GM23248 (cell line): ENCODE measurements around the gene EGFR. TPM values are rescaled to one million over a fixed set of nuclear protein-coding genes. Genes with fewer than 3 reads are reported as not detected.

ENCODE experiments used
- DNase-seq: peaks from one replicate; pipeline ENCODE4 v3.0.0-alpha.2; 2015
- H2AFZ ChIP-seq: fragments of 200-600 bp; sonication (generic); 2 replicates; pipeline ENCODE4 v1.6.1; 2016; ENCODE audit warnings: antibody characterized with exemption
- H3F3A ChIP-seq: fragments of 200-600 bp; sonication (generic); 2 replicates; pipeline ENCODE4 v1.6.1; 2016; ENCODE audit warnings: mild to moderate bottlenecking, antibody characterized with exemption, mixed run types; ENCODE audit not compliant: insufficient read depth
- H3K27ac ChIP-seq: fragments of 200-600 bp; sonication (generic); 2 replicates; pipeline ENCODE4 v1.5.1; 2016; ENCODE audit warnings: mild to moderate bottlenecking
- H3K27me3 ChIP-seq: fragments of 200-600 bp; sonication (generic); replicated peaks from 2 replicates; pipeline ENCODE4 v1.6.1; 2016; ENCODE audit warnings: mild to moderate bottlenecking; ENCODE audit not compliant: insufficient read depth
- H3K36me3 ChIP-seq: fragments of 200-600 bp; sonication (generic); 2 replicates; pipeline ENCODE4 v1.6.1; 2016; ENCODE audit warnings: low read depth, mild to moderate bottlenecking
- H3K4me1 ChIP-seq: fragments of 200-600 bp; sonication (generic); 2 replicates; pipeline ENCODE4 v1.6.1; 2016; ENCODE audit warnings: mild to moderate bottlenecking; ENCODE audit not compliant: insufficient read depth
- H3K4me2 ChIP-seq: fragments of 200-600 bp; sonication (generic); one replicate; pipeline ENCODE4 v1.6.1; 2016; ENCODE audit warnings: mild to moderate bottlenecking; ENCODE audit not compliant: unreplicated experiment
- H3K4me3 ChIP-seq: fragments of 200-600 bp; sonication (generic); 2 replicates; pipeline ENCODE4 v1.5.1; 2016; ENCODE audit warnings: mild to moderate bottlenecking
- H3K79me2 ChIP-seq: fragments of 200-600 bp; sonication (generic); 2 replicates; pipeline ENCODE4 v1.6.1; 2016; ENCODE audit warnings: mild to moderate bottlenecking; ENCODE audit not compliant: insufficient read depth
- H3K9ac ChIP-seq: fragments of 200-600 bp; sonication (generic); 2 replicates; pipeline ENCODE4 v1.6.1; 2016; ENCODE audit warnings: mild to moderate bottlenecking
- H3K9me2 ChIP-seq: fragments of 200-600 bp; sonication (generic); 2 replicates; pipeline ENCODE4 v1.6.1; 2016; ENCODE audit warnings: mixed run types, mild to moderate bottlenecking, moderate library complexity; ENCODE audit not compliant: insufficient read depth
- H3K9me3 ChIP-seq: fragments of 200-600 bp; sonication (generic); one replicate; pipeline ENCODE4 v1.6.1; 2017; ENCODE audit warnings: low read depth
- H4K20me1 ChIP-seq: fragments of 200-600 bp; sonication (generic); 2 replicates; pipeline ENCODE4 v1.6.0; 2016; ENCODE audit not compliant: insufficient read depth
- EZH2 ChIP-seq: fragments of 200-600 bp; sonication (generic); IDR thresholded peaks from 2 replicates; pipeline ENCODE4 v1.6.1; 2018; ENCODE audit warnings: antibody characterized with exemption, mild to moderate bottlenecking; ENCODE audit not compliant: insufficient read depth, poor library complexity, severe bottlenecking
- EZH2phosphoT487 ChIP-seq: fragments of 200-600 bp; sonication (generic); IDR thresholded peaks from 2 replicates; pipeline ENCODE4 v1.6.1; 2018; ENCODE audit warnings: antibody characterized with exemption, moderate library complexity, mild to moderate bottlenecking, low read depth; ENCODE audit not compliant: insufficient read depth
- WGBS, 2 experiments: methylation state at CpG; one replicate each; pipeline ENCODE4 v1.1.6; 2015 to 2017; ENCODE audit warnings: low lambda C conversion rate in 2 of 2, low coverage in 1 of 2; ENCODE audit errors: missing lambda C conversion rate in 2 of 2; 5-methylcytosine and 5-hydroxymethylcytosine counted together
- in situ Hi-C: fragments of 300-500 bp; cut with MboI; formaldehyde crosslinking; loops from 2 replicates; pipeline ENCODE4 v1.15.0; 2020
- polyA plus RNA-seq: library from polyadenylated mRNA; unstranded; fragments of >200 nt; fragmentation: Nextera tagmentation; extraction: Ambion mirVana; gene quantifications from 2 replicates; pipeline ENCODE4 v1.2.1, GENCODE V29; 2016
- total RNA-seq: library from RNA; depleted of rRNA; stranded (reverse); fragments of >200 nt; shearing (Covaris generic); gene quantifications from 2 replicates; pipeline ENCODE4 v1.2.3, GENCODE V29; 2014

The EGFR gene
- total and polyA plus RNA-seq, 2 experiments from 2014 or later = 48.7 to 53.5 TPM

GRCh38 chr7:55131142-55131929, 112.5 kb downstream of the EGFR start:
- no peaks in the 10 kb centered on the region for H3K27me3 ChIP-seq
- peaks cover 76% of the 10 kb centered on the region for H3F3A ChIP-seq
- in situ Hi-C loops = no loop called here
- peaks cover 62% of the 10 kb centered on the region for H3K79me2 ChIP-seq
- H4K20me1 ChIP-seq = no peaks in the 10 kb centered on the region
- no peaks in the 10 kb centered on the region; the same call in 1 of the 2 replicates for H3K9me2 ChIP-seq
- peak overlapping the region; percentile 64 for H3K4me2 ChIP-seq
- peak overlapping the region; percentile 74; the same call in 1 of the 2 replicates for H3K9ac ChIP-seq
- H3K9me3 ChIP-seq = no peaks in the 10 kb centered on the region
- TF ChIP-seq EZH2phosphoT487 = no peak
- TF ChIP-seq EZH2 = no peak
- 86 to 92% methylated on average over 17 of the region's 17 CpGs for WGBS, 2 experiments
- H2AFZ ChIP-seq = no peak overlapping the region
- peak overlapping the region; percentile 99 for H3K27ac ChIP-seq
- H3K36me3 ChIP-seq = no peaks in the 10 kb centered on the region
- no peak for DNase-seq
- H3K4me3 ChIP-seq = no peak overlapping the region
- H3K4me1 ChIP-seq = peaks cover 82% of the 10 kb centered on the region

GRCh38 chr7:55132550-55132889, 113.7 kb downstream of the EGFR start:
- H4K20me1 ChIP-seq = no peaks in the 10 kb centered on the region
- in situ Hi-C loops = no loop called here
- peak overlapping the region; percentile 74 for H3K9ac ChIP-seq
- TF ChIP-seq EZH2 = no peak
- H3K79me2 ChIP-seq = peaks cover 68% of the 10 kb centered on the region
- H3K9me3 ChIP-seq = no peaks in the 10 kb centered on the region
- H3K36me3 ChIP-seq = no peaks in the 10 kb centered on the region
- H2AFZ ChIP-seq = no peak overlapping the region
- H3F3A ChIP-seq = peaks cover 66% of the 10 kb centered on the region
- peaks cover 70% of the 10 kb centered on the region for H3K4me1 ChIP-seq
- 20 to 24% methylated on average over 5 of the region's 5 CpGs for WGBS, 2 experiments
- DNase-seq = no peak
- H3K27me3 ChIP-seq = no peaks in the 10 kb centered on the region
- peak overlapping the region; percentile 99 for H3K27ac ChIP-seq
- peak overlapping the region; percentile 64 for H3K4me2 ChIP-seq
- H3K4me3 ChIP-seq = peak overlapping the region; percentile 13; the same call in 1 of the 2 replicates
- H3K9me2 ChIP-seq = no peaks in the 10 kb centered on the region; the same call in 1 of the 2 replicates

GRCh38 chr7:55132890-55133551, 114.2 kb downstream of the EGFR start:
- no peaks in the 10 kb centered on the region for H3K27me3 ChIP-seq
- peak overlapping the region; percentile 68 for H3K4me2 ChIP-seq
- H3K36me3 ChIP-seq = no peaks in the 10 kb centered on the region
- H4K20me1 ChIP-seq = no peaks in the 10 kb centered on the region
- H3K4me3 ChIP-seq = peak overlapping the region; percentile 41
- in situ Hi-C loops = no loop called here
- H3K27ac ChIP-seq = peak overlapping the region; percentile 99
- H3F3A ChIP-seq = peaks cover 61% of the 10 kb centered on the region
- no peak overlapping the region for H2AFZ ChIP-seq
- no peaks in the 10 kb centered on the region for H3K9me3 ChIP-seq
- DNase-seq = peak; percentile 99
- H3K4me1 ChIP-seq = peaks cover 65% of the 10 kb centered on the region
- H3K9ac ChIP-seq = peak overlapping the region; percentile 84
- no peaks in the 10 kb centered on the region; the same call in 1 of the 2 replicates for H3K9me2 ChIP-seq
- peaks cover 69% of the 10 kb centered on the region for H3K79me2 ChIP-seq
- TF ChIP-seq EZH2 (no peak), EZH2phosphoT487 (no peak)
- WGBS, 2 experiments = 10 to 11% methylated on average over 10 of the region's 10 CpGs

GRCh38 chr7:55133630-55134358, 115.0 kb downstream of the EGFR start:
- H3K36me3 ChIP-seq = no peaks in the 10 kb centered on the region
- H3K4me1 ChIP-seq = peaks cover 57% of the 10 kb centered on the region
- H3K27me3 ChIP-seq = no peaks in the 10 kb centered on the region
- H3K27ac ChIP-seq = peak overlapping the region; percentile 99
- peaks cover 53% of the 10 kb centered on the region for H3F3A ChIP-seq
- H3K4me2 ChIP-seq = peak overlapping the region; percentile 68
- in situ Hi-C loops = no loop called here
- no peak for TF ChIP-seq EZH2
- TF ChIP-seq EZH2phosphoT487 = no peak
- H3K9me3 ChIP-seq = no peaks in the 10 kb centered on the region
- H3K9ac ChIP-seq = peak overlapping the region; percentile 84
- no peak overlapping the region for H2AFZ ChIP-seq
- H3K9me2 ChIP-seq = no peaks in the 10 kb centered on the region; the same call in 1 of the 2 replicates
- peak overlapping the region; percentile 41 for H3K4me3 ChIP-seq
- WGBS, 2 experiments = 9 to 10% methylated on average over 16 of the region's 16 CpGs
- no peaks in the 10 kb centered on the region for H4K20me1 ChIP-seq
- peaks cover 74% of the 10 kb centered on the region for H3K79me2 ChIP-seq
- DNase-seq = peak; percentile 99
